Measurements from ENCODE around the gene TMEM135. TPM values are rescaled to one million over a fixed set of nuclear protein-coding genes. Genes with fewer than 3 reads are reported as not detected.
"Not testable (repeated sequence)": the region's sequence is repeated elsewhere in the genome, so short reads cannot be mapped to it uniquely, and the experiment has no call there.

TMEM135 gene
- polyA plus RNA-seq, 3 donors, result 34.4 to 49.4 (median 40.5) TPM

DNA sequence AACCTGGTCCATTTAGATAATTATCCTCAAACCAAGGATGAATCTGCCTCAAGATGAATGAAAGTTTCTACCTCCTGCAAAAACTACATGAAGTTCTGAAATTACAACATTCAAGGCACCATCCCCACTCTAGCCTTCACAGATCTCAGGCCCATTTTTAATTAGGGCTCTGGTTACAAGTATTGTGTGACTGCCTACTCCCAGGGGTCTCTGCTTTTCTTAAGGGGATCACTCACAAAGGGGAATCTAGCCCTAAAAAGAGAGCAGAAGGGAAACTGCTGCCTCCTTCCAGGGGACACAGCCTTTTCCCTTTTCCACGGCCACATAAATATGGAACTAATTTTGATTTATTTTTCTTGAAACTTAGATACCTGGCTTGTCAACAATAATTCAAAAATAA lies 17.4 kb upstream of the TMEM135 start:
- no peak for DNase-seq (ENCODE audit: low read depth in 3 of 3, low spot score in 2 of 3)

DNA sequence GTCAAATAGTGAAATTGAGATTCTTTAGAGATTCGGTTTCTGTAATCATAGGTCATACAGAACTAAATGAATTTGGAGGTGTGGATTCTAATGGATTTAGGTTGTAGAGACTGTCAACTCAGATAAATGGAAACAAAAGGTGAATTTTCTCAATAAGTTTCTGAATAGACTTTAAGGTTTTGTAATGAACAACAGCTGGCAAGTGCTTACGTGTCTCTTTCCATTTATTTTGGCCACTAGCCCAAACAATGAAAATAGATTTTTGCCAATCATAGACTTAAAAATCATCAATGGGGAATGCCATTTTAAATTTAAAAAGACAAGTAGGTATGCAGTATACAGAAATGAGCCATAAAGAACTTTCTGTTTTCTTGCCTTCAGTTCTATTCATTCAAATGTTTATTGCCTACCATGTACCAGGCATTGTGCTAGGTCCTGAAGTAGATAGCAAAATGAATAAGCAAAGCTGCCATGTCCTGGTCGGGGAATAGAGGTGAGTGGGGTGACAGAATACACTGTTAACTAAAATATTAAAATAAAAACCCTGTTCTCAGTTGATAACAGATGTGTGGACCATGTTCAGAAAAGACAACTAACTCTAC lies 16.9 kb upstream of the TMEM135 start:
- DNase-seq (ENCODE audit: low read depth in 3 of 3, low spot score in 2 of 3), result no peak

DNA sequence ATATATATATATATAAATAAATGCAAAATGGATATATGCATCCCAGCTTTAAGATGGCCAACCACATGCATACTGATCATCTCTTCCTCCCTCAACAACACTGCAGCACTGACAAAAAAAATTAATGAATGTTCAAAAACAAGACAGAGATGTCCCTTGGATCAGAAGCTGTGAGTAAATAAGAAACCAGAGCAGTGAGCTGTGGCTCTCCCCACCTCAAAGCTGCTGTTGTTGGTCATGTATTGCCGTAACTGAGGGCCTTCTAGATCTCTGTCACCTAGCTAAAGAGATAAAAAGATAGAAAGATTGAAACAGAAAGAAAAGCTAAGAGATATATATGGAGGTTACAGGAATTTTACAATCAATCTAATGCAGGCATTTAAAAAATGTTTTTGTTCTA lies 15.5 kb upstream of the TMEM135 start:
- DNase-seq (ENCODE audit: low read depth in 3 of 3, low spot score in 2 of 3), result no peak

DNA sequence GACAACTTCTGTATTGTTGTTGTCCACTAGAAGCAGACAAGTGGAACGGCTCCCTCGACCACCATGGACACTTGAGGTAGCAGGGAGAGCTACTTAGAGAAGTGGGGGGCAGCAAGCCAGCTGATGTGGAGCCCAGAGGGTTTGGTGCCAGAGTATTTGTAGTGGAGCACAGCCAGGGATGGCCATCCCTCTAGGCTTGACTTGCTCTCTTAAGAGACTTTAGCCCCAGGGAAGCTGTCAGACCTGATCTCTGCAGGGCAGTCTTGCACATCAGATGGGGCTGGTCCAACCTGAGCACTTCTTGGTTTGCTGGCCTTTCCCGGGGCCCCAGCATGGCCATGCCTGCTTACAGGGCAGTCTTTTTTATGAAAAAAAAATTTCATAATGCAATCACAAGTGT lies 15.0 kb upstream of the TMEM135 start:
- no peak for DNase-seq (ENCODE audit: low read depth in 3 of 3, low spot score in 2 of 3)

DNA sequence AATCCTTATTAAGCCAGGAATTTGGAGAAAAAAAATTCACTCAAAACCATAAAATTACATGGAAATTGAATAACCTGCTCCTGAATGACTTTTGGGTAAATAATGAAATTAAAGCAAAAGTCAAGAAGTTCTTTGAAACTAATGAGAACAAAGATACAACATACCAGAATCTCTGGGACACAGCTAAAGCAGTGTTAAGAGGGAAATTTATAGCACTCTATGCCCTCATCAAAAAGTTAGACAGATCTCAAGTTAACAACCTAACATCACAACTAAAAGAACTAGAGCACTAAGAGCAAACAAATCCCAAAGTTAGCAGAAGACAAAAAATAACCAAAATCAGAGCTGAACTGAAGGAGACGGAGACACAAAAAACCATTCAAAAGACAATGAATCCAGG lies 11.3 kb upstream of the TMEM135 start:
- DNase-seq (ENCODE audit: low read depth in 3 of 3, low spot score in 2 of 3), result not testable (repeated sequence)

DNA sequence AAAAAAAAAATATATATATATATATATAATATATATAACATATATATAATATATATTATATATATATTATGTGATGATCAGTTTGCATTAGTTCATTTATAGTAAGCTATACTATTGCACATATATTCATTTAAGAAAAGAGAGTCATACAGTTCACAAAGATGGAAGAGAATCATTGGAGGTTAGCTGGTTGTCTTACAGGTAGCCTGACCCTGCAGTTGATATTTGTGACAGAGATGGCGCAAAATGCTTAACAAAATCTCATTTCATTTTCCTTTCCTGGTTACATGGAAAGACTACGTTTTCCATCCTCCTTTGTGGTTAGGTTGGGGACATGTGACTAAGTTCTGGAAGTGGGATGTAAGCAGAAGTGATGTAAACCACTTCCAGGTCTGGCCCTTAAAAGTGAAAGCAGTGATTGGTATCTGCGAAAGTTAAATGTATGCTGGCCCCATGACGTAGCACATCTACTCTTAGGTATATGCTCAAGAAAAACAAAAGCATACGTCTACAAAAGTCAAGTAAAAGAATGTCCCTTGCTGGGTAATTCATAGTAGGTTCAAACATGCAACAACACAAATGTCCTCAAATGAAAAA lies 7.2 kb upstream of the TMEM135 start:
- no peak for DNase-seq (ENCODE audit: low read depth in 3 of 3, low spot score in 2 of 3)

DNA sequence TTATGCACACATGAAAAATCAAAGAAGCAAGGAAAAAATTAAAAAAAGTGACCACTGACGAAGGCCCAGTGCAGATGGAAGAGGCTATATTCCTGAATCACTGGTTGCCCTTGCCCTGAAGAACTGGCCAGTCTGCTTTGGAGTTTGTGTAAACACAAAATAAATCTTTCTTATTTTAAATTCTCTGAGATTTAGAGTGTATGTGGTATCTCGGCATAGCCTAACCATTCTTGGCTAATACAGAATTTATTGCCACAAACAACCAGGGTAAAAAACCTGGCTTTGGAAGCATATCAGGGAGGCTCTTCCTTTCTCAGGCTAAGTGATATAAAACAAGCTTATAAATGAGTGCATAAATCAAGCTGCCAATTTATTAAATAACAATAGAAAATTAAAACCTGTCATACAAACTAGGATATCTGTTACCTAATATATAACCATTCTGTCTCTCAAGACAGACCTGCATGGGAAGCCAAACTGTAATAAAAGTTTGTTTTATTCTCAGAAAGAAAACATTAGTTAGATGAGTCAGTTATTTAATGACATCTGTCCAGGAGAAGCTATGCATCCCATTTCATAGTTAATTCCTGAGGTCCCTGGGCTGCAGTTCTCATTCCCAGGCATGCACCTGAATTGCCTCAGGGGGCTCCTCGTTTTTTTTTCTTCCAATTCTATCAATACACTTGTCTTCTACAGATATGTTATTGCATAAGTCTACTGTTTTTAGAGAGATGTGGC lies 6.1 kb upstream of the TMEM135 start:
- DNase-seq (ENCODE audit: low read depth in 3 of 3, low spot score in 2 of 3), result no peak

DNA sequence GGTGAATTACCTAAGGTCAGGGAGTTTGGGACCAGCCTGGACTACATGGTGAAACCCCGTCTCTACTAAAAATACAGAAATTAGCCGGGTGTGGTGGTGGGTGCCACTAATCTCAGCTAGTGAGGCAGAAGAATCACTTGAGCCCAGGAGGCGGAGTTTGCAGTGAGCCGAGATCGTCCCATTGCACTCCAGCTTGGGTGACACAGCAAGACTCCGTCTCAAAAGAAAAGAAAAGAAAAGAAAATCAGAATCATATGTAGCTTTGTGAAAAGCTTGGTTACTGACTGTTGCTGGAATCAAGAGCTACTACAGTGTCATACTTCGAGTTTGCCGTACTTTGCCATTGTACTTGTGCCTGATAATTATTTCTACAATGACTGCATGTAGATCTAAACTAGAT lies 4.2 kb upstream of the TMEM135 start:
- no peak for DNase-seq (ENCODE audit: low read depth in 3 of 3, low spot score in 2 of 3)

DNA sequence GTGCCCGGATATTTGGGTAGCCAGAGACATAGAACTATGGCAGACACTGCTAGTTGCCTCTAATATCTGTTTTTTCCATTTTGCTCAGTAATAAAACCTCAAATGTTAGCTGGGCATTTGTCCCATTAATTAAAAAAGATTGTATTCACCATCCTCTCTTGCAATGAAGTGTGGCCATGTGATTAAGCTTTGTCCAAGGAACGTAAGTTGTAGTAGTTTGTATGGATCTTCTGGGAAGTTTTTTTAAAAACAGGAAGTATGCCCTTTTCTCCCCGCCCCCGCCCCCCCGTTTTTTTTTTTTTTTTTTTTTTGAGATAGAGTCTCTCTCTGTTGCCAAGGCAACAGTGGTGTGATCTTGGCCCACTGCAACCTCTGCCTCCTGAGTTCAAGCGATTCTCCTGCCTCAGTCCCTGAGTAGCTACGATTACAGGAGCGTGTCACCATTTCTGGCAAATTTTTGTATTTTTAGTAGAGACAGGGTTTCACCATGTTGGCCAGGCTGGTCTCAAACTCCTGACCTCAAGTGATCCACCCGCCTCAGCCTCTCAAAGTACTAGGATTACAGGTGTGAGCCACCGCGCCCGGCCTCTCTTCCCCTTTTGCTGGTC lies 1.7 kb upstream of the TMEM135 start:
- no peak for DNase-seq (ENCODE audit: low read depth in 3 of 3, low spot score in 2 of 3)

DNA sequence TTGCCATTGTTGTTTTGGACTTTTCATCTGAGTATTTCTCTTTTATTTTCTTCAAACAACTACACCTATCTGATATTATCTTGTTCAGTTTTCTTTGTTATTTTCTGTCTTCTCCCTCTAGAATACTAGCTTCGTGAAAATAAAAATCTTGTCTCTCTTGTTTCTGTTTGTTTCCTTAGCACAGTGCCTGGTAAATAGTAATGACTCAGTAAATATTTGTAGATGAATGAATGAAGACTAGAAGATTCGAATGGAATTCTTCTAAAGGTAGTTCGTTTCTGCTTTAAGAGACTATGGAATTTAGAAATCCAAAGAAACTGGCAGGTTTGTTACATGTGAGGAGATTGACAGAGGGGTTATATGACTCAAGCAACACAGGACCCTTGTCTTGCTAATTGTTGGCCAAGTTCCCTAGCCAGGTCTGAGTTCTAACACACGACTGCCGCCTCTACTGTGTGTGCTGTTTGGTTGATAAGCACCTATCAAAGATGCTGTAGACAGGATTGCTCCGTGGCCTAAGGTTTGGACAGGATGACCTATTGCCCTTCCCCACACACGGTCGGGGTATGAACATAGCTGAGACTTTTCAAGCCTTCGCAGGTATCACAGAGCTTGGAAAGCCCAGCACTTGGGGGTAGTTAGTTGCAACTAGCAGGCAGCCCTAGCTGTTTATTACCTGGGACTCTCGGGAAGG lies 831 bp upstream of the TMEM135 start:
- DNase-seq (ENCODE audit: low read depth in 3 of 3, low spot score in 2 of 3), result no peak

DNA sequence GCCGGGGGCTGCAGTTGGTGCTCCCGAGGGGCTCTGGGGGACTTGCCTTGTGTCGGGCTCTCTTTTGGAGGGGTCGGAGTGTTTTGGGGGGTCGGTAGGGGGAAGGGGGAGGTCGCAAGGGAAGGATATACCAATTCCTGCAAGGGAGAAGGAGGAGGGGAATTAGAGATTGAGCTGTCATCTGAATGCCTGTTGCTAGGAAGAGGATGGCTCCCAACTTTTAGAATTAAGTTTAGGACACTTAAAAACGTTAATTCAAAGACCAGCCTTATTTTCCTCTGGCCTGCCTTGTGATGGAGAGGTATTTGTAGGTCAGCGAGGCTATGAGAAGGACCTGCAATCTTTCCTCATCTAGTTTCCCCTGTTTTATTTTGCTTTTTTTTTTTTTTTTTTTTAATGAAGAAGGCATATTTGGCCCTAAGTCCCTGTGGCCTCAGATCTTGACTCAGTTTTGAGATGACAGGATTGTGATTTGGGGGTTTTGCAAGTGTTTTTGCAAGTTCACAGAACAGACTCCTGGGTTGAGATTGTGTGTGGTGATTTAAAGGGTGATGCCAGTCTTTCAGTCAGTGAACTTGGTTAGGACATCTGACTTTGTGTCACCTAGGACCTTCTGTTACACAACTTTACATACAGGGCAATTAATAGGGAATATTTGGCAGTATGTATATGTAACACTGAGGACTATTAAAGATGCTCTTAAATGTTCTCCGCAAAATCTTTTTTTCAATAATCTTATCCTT lies 672 bp downstream of the TMEM135 start:
- DNase-seq (ENCODE audit: low read depth in 3 of 3, low spot score in 2 of 3), result no peak

DNA sequence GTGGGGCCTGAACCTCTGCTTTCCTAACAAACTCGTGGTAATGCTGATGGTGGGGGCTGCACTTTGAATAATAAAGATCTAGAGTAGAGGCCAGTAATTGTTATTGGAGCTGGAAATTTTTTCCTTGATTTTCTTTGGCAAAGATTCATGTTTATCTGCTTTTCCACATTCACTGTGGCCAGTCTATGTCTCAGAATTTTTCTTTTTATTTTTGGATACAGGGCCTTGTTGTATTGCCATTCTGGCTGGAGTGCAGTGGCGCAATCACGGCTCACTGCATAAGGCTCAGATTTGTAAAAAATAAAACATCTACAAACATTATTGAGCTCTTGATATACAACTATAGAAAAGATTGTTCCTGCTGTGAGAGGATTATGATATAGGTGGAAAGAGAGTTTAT lies 1.6 kb downstream of the TMEM135 start:
- no peak for DNase-seq (ENCODE audit: low read depth in 3 of 3, low spot score in 2 of 3)

DNA sequence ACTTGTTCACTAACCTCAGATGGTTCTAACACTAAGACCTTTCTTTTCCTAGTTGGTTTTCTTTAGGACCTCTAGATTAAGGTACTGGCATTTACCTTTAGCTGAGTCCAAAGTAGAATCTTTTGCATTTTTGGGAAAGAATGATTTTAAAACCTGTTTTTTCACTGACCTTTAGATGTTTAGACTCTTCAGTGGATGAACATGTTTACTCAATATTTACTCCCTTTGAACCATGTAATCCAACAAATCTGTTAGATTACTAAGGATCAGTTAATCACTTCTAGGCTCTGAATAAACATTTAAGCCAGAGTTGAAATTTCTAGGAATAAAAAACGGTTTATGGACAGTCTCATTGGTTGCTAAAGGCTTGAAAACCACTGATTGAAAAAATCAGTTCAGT lies 6.2 kb downstream of the TMEM135 start:
- no peak for DNase-seq (ENCODE audit: low read depth in 3 of 3, low spot score in 2 of 3)

DNA sequence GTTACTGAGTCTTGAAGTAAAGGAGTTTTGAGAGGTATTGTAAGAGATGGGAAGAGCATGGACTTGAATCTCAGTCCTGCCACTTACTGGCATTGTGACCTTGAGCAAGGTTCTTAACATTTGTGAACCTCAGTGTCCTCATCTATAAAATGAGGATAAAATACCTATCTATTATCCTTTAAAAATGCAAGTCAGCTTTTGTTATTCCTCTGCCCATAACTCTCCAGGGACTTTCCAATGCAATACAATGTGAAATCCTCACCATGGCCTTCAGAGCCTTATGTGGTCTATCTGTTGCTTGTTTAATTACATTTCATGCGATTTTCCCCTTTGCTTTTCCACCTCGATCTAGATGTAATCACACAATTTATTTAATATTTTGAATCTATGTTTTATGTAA lies 9.1 kb downstream of the TMEM135 start:
- no peak for DNase-seq (ENCODE audit: low read depth in 3 of 3, low spot score in 2 of 3)

DNA sequence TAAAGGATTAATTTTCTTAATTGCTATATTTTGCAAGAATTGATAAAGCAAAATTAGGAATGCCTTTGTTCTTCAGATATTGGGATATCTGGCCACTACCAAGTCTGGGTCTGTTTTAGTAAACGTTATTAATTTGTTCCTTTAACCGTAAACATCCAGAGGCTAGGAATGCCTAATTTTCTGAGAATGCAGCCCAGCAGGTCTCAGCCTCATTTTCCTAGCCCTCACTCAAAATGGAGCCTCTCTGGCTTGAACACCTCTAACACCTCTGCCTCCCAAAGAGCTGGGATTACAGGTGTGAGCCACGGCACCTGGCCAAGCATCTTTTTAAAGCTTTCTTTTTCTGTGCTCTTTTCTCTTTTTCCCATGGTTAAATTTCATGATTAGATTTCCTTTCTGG lies 18.4 kb downstream of the TMEM135 start:
- no peak for DNase-seq (ENCODE audit: low read depth in 3 of 3, low spot score in 2 of 3)

DNA sequence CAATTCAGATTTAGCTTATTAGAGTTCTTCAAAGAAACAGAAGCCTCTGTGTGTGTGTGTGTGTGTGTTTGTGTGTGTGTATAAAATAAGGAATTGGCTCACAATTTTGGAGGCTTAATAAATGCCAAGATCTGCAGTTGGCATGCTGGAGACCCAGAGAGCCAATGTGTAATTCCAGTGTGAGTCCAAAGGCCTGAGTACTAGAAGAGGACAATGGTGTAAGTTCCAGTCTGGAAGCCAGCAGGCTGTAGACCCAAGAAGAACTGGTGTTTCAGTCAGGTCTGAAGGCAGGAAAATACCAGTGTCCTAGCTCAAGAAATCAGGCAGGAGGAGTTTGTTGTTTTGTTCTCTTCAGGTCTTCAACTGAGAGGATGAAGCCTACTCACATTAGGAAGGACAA lies 20.0 kb downstream of the TMEM135 start:
- DNase-seq (ENCODE audit: low read depth in 3 of 3, low spot score in 2 of 3), result no peak

DNA sequence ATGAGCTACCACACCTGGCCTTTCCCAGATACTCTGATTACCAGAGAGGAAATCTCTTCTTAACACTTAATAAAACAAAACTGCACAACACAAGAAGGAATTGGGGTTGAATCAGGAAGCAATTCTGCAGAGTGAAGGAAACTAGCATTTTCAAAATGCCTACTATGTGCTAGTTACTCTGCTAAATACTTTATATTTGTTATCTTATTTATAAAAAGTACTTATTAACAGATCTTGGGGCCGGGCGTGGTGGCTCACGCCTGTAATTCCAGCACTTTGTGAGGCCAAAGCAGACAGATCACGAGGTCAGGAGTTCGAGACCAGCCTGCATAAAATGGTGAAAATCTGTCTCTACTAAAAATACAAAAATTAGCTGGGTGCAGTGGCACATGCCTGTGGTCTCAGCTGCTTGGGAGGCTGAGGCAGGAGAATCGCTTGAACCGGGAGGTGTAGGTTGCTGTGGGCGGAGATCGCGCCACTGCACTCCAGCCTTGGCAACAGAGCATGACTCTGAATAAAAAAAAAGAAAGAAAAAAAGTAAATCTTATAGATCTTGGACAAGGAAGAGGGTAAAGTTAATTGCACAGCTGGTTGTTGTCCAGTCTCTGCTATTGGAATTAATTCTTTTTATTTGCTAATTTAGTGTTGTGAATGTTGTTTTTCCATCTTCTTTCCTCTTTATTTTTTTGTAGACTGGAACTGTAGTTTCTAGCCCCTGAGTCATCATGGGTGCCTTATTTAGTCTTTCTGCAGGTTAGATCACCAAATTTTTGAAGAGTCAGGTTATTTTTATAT lies 22.1 kb downstream of the TMEM135 start:
- no peak for DNase-seq (ENCODE audit: low read depth in 3 of 3, low spot score in 2 of 3)

DNA sequence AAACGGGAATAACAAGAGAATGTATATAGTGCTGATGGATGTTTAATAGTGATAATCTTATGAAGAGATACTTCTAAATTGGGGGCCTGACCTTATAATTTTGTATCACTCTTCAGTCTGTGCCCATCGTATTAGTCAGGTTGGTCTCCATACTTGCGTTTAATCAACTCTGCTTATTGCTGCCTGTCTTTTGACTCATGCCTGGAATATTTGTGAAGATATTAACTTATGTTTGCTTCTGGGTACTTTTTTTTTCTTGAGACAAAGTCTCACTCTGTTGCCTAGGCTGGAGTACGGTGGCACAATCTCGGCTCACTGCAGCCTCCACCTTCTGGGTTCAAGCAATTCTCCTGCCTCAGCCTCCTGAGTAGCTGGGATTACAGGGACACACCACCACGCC lies 24.0 kb downstream of the TMEM135 start:
- DNase-seq (ENCODE audit: low read depth in 3 of 3, low spot score in 2 of 3), result no peak

DNA sequence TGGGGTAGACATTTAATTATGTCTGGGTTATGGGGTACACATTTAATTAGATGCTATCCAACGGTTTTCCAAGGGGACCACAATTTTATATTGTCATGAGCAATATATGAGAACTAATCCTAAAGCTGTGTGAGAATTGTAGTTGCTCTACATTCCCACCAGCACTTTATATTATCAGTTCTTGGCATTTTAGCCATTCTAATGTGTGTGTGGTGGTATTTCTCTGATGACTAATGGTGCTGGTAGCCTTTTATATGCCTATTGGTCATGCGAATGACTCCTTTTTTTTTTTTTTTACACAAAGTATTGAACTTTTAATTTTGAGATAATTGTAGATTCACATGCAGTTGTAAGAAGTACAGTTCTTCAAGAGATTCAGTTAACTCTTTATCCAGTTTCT lies 26.2 kb downstream of the TMEM135 start:
- DNase-seq (ENCODE audit: low read depth in 3 of 3, low spot score in 2 of 3), result no peak

DNA sequence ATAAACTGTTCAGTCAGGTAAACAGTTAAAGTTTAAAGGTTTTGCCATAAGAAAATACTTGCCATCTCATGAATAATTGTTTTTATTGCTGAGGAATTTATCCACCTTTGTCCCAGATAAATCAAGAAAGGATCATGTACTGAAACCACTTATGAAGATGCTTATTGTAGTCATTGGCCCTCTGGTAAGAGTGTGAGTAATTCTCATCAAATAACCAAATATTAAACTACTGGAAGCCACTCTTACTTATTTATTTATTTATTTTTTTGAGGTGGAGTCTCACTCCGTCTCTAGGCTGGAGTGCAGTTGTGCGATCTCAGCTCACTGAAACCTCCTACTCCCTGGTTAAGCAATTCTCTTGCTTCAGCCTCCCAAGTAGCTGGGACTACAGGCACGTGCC lies 35.1 kb downstream of the TMEM135 start:
- no peak for DNase-seq (ENCODE audit: low read depth in 3 of 3, low spot score in 2 of 3)
